Measurements from ENCODE around the gene TAS2R46. TPM values are rescaled to one million over a fixed set of nuclear protein-coding genes. Genes with fewer than 3 reads are reported as not detected.
"Not testable (repeated sequence)": the region's sequence is repeated elsewhere in the genome, so short reads cannot be mapped to it uniquely, and the experiment has no call there.

Gene TAS2R46
- total RNA-seq, 2 donors from 2014 or later: 2.2 to 2.4 TPM

GRCh38 chr12:11041366-11041765 is 20.7 kb downstream of the TAS2R46 start:
- DNase-seq (ENCODE audit: low spot score); intact Hi-C loops (cut with DNase I): not testable (repeated sequence)

- DNase-seq (ENCODE audit: low spot score): no peak
- intact Hi-C loops (cut with DNase I): no loop called here
These were observed 21.9 kb downstream of the TAS2R46 start for GRCh38 chr12:11040162-11040561.

GRCh38 chr12:11039171-11039570 is 22.9 kb downstream of the TAS2R46 start:
- DNase-seq (ENCODE audit: low spot score): no peak
- intact Hi-C loops (cut with DNase I): no loop called here

GRCh38 chr12:11033959-11034358 is 28.1 kb downstream of the TAS2R46 start:
- DNase-seq (ENCODE audit: low spot score); intact Hi-C loops (cut with DNase I): not testable (repeated sequence)

- no peak for DNase-seq (ENCODE audit: low spot score)
- intact Hi-C loops (cut with DNase I): no loop called here
These were observed 30.8 kb downstream of the TAS2R46 start, which contains the start of gene TAS2R31 for GRCh38 chr12:11031307-11031706. Gene TAS2R31, minus strand, starts transcription at chr12:11031407. Its CDS starts 72 bp downstream, at chr12:11031335.

GRCh38 chr12:11026118-11026517 is 36.0 kb downstream of the TAS2R46 start:
- intact Hi-C loops (cut with DNase I): no loop called here
- no peak for DNase-seq (ENCODE audit: low spot score)

GRCh38 chr12:11023387-11023786 is 38.7 kb downstream of the TAS2R46 start:
- intact Hi-C loops (cut with DNase I): no loop called here
- no peak for DNase-seq (ENCODE audit: low spot score)

GRCh38 chr12:11022520-11022919 is 39.6 kb downstream of the TAS2R46 start, which contains the start of gene TAS2R19:
Gene TAS2R19, minus strand, starts transcription at chr12:11022620. Its CDS starts 49 bp downstream, at chr12:11022571.
- intact Hi-C loops (cut with DNase I): no loop called here
- DNase-seq (ENCODE audit: low spot score): no peak

- no peak for DNase-seq (ENCODE audit: low spot score)
- intact Hi-C loops (cut with DNase I): loop anchor here in 1 of 2 donors (5.0 kb wide), 1 partner anchor 55 kb away; no protein-coding TSS in a partner anchor
These were observed 45.2 kb downstream of the TAS2R46 start for GRCh38 chr12:11016937-11017336.

GRCh38 chr12:11015775-11016430 is 46.2 kb downstream of the TAS2R46 start:
- no peak for DNase-seq (ENCODE audit: low spot score)
- intact Hi-C loops (cut with DNase I): loop anchor here in 1 of 2 donors (5.0 kb wide), 1 partner anchor 56 kb away; no protein-coding TSS in a partner anchor

- intact Hi-C loops (cut with DNase I): no loop called here
- DNase-seq (ENCODE audit: low spot score): no peak
These were observed 47.9 kb downstream of the TAS2R46 start for GRCh38 chr12:11014234-11014633.

Other genes starting within 250 kb of the TAS2R46 start
- gene TAS2R10, start 235.9 kb downstream of the TAS2R46 start, total RNA-seq: 1 to 10 TPM in 1 of 2 donors, under 1 TPM in 1; 0.76 to 1.2 TPM
- 1 to 10 TPM; 2.5 to 4.3 TPM for gene PRR4, start 212.8 kb downstream of the TAS2R46 start, total RNA-seq
- gene PRH1, start 178.0 kb downstream of the TAS2R46 start, total RNA-seq: 10 to 100 TPM; 13.5 to 19.2 TPM
- 1 to 10 TPM; 2.4 to 2.5 TPM for gene TAS2R13, start 152.7 kb downstream of the TAS2R46 start, total RNA-seq
- not detected for gene PRH2, start 133.1 kb downstream of the TAS2R46 start, total RNA-seq
- gene TAS2R14, start 123.0 kb downstream of the TAS2R46 start, total RNA-seq: 1 to 10 TPM; 3.5 to 5.5 TPM
- gene TAS2R50, start 75.4 kb downstream of the TAS2R46 start, total RNA-seq: 1 to 10 TPM; 2.0 to 3.2 TPM
- 1 to 10 TPM; 3.0 to 4.3 TPM for gene TAS2R20, start 64.0 kb downstream of the TAS2R46 start, total RNA-seq
- 1 to 10 TPM; 4.3 to 5.9 TPM for gene TAS2R19, start 39.7 kb downstream of the TAS2R46 start, total RNA-seq
- gene TAS2R31, start 30.9 kb downstream of the TAS2R46 start, total RNA-seq: 1 to 10 TPM; 3.3 to 4.7 TPM
- 1 to 10 TPM in 1 of 2 donors, under 1 TPM in 1; 0.33 to 1.3 TPM for gene TAS2R43, start 30.0 kb upstream of the TAS2R46 start, total RNA-seq
- gene TAS2R30, start 72.3 kb upstream of the TAS2R46 start, total RNA-seq: 1 to 10 TPM; 4.3 to 4.4 TPM
- 10 to 100 TPM; 15.1 to 15.3 TPM for gene SMIM10L1, start 108.9 kb upstream of the TAS2R46 start, total RNA-seq
- not detected for gene TAS2R42, start 124.6 kb upstream of the TAS2R46 start, total RNA-seq
- not detected for gene PRB3, start 207.4 kb upstream of the TAS2R46 start, total RNA-seq
- gene PRB4, start 248.1 kb upstream of the TAS2R46 start, total RNA-seq: not detected